DND-41 (cell line): ENCODE data around the gene OVAAL.

Source experiments
- ATAC-seq: fragments of 200-7000 bp; cut with Tn5 transposase; 3 replicates; pipeline ENCODE4 v1.9.1; 2021; ENCODE audit warnings: low read depth; ENCODE audit not compliant: insufficient read depth
- DNase-seq: peaks from one replicate; pipeline ENCODE4 v3.0.0-alpha.2; 2020
- H2AFZ ChIP-seq: 2 replicates; pipeline ENCODE4 v1.6.0; 2012; ENCODE audit warnings: low read depth, low read length
- H3K27ac ChIP-seq: 2 replicates; pipeline ENCODE4 v1.5.1; 2012; ENCODE audit warnings: low read length, inconsistent platforms
- H3K27me3 ChIP-seq: fragments of 200-600 bp; sonication (generic); 2 replicates; pipeline ENCODE4 v1.6.0; 2012; ENCODE audit warnings: low read length, mild to moderate bottlenecking, inconsistent platforms; ENCODE audit not compliant: insufficient read depth, poor library complexity
- H3K36me3 ChIP-seq: 2 replicates; pipeline ENCODE4 v1.5.1; 2012; ENCODE audit warnings: low read length, inconsistent platforms; ENCODE audit not compliant: insufficient read depth
- H3K4me1 ChIP-seq: 2 replicates; pipeline ENCODE4 v1.5.1; 2012; ENCODE audit warnings: mild to moderate bottlenecking, low read length; ENCODE audit not compliant: insufficient read depth
- H3K4me2 ChIP-seq: 2 replicates; pipeline ENCODE4 v1.6.0; 2012; ENCODE audit warnings: mild to moderate bottlenecking, moderate library complexity, low read length, inconsistent platforms; ENCODE audit not compliant: insufficient read depth
- H3K4me3 ChIP-seq, 2 experiments: fragments of 200-600 bp in 1 of 2; shearing (Covaris generic) in 1 of 2; 2 replicates each; pipeline ENCODE4 v1.5.1; 2012 to 2016; ENCODE audit warnings: inconsistent platforms in 2 of 2, low read length in 2 of 2, mild to moderate bottlenecking in 2 of 2, low read depth in 1 of 2, moderate library complexity in 1 of 2
- H3K79me2 ChIP-seq: 2 replicates; pipeline ENCODE4 v1.6.0; 2012; ENCODE audit warnings: low read length, inconsistent platforms; ENCODE audit not compliant: insufficient read depth
- H3K9ac ChIP-seq: 2 replicates; pipeline ENCODE4 v1.6.0; 2012; ENCODE audit warnings: low read depth, mild to moderate bottlenecking, inconsistent platforms, low read length, moderate library complexity
- H3K9me3 ChIP-seq: 2 replicates; pipeline ENCODE4 v1.5.1; 2012; ENCODE audit warnings: low read length, moderate library complexity, mild to moderate bottlenecking, inconsistent platforms; ENCODE audit not compliant: insufficient read depth, severe bottlenecking
- H4K20me1 ChIP-seq: 2 replicates; pipeline ENCODE4 v1.6.0; 2012; ENCODE audit warnings: low read length; ENCODE audit not compliant: insufficient read depth
- CTCF ChIP-seq: IDR thresholded peaks from 2 replicates; pipeline ENCODE4 v1.5.1; 2012; ENCODE audit warnings: borderline replicate concordance, low read length, moderate library complexity, mild to moderate bottlenecking; ENCODE audit not compliant: poor library complexity, severe bottlenecking; ENCODE audit errors: extremely low read depth
- EZH2 ChIP-seq: IDR thresholded peaks from 3 replicates; pipeline ENCODE4 v1.6.1; 2012; ENCODE audit warnings: borderline replicate concordance, low read depth, mild to moderate bottlenecking, moderate library complexity, low read length, inconsistent platforms; ENCODE audit not compliant: severe bottlenecking

The OVAAL gene

GRCh38 chr1:180615493-180616290 lies 56.9 kb downstream of the OVAAL start:
- TF ChIP-seq EZH2 = no peak
- no peak for TF ChIP-seq CTCF
- Histone ChIP-seq H4K20me1 (no peaks in the 10 kb centered on the region), H3K36me3 (no peaks in the 10 kb centered on the region), H3K4me2 (no peak overlapping the region), H3K4me1 (no peaks in the 10 kb centered on the region), H2AFZ (no peak overlapping the region), H3K4me3 (no peak overlapping the region), H3K9ac (no peak overlapping the region), H3K27me3 (no peaks in the 10 kb centered on the region), H3K79me2 (no peaks in the 10 kb centered on the region), H3K27ac (no peak overlapping the region), H3K9me3 (no peaks in the 10 kb centered on the region)
- no peak for DNase-seq
- no peak for ATAC-seq
